GM19468 (cell line): Measurements from ENCODE around the gene PCMTD2.
"Not testable (repeated sequence)": the region's sequence is repeated elsewhere in the genome, so short reads cannot be mapped to it uniquely, and the experiment has no call there.

Source experiments
- ATAC-seq: cut with Tn5 transposase; IDR thresholded peaks from one replicate; pipeline ENCODE4 v1.9.1; 2021; ENCODE audit warnings: mild to moderate bottlenecking, moderate library complexity, moderate number of reproducible peaks; ENCODE audit not compliant: unreplicated experiment; ENCODE audit errors: extremely low read depth

Gene PCMTD2

DNA sequence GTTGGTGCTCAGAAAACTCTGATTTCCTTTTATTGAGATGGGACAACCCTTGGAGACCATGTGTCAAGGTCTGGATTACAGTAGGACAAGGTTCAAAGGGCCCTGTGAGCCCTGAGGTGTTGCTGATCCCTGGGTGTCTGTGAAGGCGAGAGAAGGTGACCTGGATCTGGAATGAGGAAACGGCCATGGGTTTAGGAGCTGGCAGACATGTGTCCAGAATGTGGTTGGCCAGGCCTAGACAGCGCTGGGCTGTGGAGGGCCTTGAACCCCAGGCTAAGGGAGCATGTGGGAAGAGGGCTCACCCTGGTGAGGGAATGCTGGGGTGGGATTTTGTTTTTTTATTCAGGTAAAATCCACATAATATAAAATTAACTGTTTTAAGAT lies 24.9 kb downstream of the PCMTD2 start:
- no peak for ATAC-seq

GRCh38 chr20:64283646-64284045 lies 28.1 kb downstream of the PCMTD2 start:
- ATAC-seq = no peak

GRCh38 chr20:64285579-64286446 lies 30.3 kb downstream of the PCMTD2 start:
- ATAC-seq = peak; percentile 85

DNA sequence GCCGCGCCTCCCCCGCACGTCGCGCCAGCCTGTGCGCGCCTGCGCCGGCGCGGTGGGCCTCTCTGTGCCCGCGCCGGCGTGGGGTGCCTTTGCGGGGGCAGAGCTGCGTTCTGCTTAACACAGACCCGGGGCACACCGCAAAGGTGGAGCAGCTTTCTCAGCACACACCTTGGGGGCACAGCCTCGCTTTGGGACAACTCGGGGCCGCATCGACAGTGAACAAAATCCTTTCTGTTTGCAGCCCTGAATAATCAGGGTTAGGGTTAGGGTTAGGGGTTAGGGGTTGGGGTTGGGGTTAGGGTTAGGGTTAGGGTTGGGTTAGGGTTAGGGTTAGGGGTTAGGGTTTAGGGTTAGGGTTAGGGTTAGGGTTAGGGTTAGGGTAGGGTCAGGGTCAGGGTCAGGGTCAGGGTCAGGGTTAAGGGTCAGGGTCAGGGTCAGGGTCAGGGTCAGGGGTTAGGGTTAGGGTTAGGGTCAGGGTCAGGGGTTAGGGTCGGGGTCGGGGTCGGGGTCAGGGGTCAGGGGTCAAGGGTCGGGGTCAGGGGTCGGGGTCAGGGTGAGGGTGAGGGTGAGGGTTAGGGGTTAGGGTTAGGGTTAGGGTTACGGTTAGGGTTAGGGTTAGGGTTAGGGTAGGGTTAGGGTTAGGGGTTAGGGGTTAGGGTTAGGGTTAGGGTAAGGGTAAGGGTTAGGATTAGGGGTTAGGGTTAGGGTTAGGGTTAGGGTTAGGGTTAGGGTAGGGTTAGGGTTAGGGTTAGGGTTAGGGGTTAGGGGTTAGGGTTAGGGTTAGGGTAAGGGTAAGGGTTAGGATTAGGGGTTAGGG lies 31.1 kb downstream of the PCMTD2 start:
- ATAC-seq = not testable (repeated sequence)

- not testable (repeated sequence) for ATAC-seq
These were observed 31.7 kb downstream of the PCMTD2 start for GRCh38 chr20:64287264-64287590.

GRCh38 chr20:64292167-64292566 lies 36.6 kb downstream of the PCMTD2 start:
- ATAC-seq = not testable (repeated sequence)

DNA sequence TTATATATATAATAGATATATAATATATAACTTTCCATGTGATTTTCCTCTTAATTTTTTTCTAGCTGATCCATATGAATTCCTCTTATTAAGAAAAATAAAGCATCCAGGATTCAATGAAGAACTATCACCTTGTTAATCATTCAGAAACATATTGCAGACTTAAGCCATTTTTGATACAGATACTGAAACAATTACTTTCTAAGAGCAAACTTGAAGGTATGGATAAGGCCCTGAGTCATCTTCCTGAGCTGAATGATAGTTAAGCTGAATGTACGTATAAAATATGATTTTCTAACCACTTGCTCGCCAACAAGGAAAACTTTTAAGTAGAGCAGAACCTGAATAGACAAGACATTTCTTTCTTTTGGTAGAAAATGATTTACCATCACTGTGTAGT lies 47.5 kb downstream of the PCMTD2 start:
- ATAC-seq = not testable (repeated sequence)

- ATAC-seq = not testable (repeated sequence)
These were observed 58.2 kb downstream of the PCMTD2 start for GRCh38 chr20:64313761-64314160.

- not testable (repeated sequence) for ATAC-seq
These were observed 59.8 kb downstream of the PCMTD2 start for GRCh38 chr20:64315381-64315780.

GRCh38 chr20:64315884-64316283 lies 60.3 kb downstream of the PCMTD2 start:
- not testable (repeated sequence) for ATAC-seq

- not testable (repeated sequence) for ATAC-seq
These were observed 61.0 kb downstream of the PCMTD2 start for GRCh38 chr20:64316415-64317083.

DNA sequence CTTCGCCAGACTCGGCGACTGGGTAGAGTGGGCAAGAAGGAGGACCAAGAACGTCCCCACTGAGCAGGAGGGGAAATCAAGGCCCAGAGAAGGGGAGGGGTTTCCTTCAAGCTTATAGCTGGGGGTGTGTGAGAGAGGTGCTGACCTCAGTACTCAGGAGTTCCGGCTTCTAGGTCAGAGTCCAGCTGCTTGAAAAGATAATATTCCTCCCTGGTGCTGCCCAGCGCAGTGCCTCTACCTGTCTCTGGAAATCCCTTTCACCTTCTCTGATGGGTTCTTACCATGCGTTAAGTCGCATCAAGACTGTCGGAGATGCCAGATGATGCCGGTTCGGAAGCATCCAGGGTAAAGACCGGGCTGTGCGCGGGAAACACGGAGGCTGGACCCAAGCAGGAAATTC lies 61.8 kb downstream of the PCMTD2 start:
- not testable (repeated sequence) for ATAC-seq

GRCh38 chr20:64318056-64318455 lies 62.5 kb downstream of the PCMTD2 start:
- ATAC-seq = not testable (repeated sequence)

DNA sequence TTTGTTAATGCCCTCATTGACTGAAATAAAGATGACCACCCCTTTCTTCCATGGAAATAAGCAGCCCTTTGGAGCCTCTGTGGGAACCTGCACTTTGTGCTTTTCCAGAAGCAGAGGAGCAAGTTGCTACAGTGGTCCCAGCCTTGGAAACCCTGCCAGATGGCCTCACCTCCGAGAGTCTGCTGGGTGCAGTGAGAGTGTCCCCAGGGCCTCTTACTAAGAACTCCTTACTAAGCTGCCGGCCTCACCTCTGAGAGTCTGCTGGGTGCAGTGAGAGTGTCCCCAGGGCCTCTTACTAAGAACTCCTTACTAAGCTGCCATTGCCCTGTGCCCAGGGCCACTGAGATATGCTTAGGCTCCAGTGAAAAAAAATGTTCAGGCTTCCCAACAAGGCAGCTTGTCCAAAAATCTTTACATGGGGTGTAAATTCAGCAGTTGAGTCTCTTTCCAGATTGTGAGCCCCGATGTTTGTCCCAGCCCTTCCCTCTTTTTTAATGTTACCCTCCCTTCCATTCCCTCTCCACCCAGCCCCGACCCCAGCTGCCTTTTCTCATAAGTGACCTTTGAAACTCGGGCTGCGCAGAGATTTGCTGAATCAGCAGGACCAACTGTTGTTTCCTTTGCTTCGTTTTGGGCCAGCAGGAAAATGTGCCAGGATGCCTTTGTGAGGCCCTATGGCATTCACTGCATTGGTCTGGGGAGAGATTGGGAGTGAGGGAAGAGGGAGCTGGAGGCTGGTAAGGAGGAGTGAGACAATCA lies 66.7 kb downstream of the PCMTD2 start:
- not testable (repeated sequence) for ATAC-seq
